ENCODE data around the gene CDC42BPB. TPM values are rescaled to one million over a fixed set of nuclear protein-coding genes. Genes with fewer than 3 reads are reported as not detected.

Gene CDC42BPB
- total and polyA plus RNA-seq, 2 experiments from 2014 or later = 13.0 to 106 TPM

DNA sequence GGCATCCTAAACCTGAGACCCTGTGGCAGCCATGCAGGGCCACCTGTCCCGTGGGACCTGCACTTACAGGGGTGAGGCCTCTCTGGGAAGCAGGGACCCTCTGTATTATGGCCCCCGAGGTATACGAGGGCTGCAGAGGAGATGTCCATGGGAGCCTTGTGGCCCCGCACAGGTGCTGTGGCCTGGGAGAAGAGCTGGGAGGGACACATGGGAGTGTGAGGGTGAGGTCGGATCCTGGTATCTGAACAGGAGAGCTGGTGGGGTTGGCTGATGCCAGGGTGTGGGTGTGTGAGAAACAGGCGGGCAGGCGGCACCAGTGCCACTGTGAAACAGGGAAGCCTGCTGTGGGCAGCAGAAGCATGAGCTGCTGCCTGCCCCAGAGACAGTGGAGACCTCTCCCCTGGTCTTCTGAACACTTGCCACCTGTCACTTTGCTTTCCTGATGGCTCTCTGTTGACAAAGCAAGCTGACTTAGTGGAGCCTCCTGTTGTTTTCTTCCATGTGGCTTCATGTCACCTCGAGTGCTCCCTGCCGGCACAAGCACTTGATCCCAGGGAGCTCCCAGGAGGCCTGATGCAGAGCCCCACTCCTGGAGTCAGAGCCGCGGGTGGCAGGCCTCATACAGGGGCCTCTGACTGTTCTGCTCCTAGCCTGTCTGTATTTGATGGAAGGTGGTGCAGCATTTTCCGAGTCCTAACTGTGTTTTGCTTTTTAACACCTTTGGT is 154.7 kb downstream of the CDC42BPB start:
- H4K20me1 ChIP-seq (ENCODE audit: insufficient read depth) = no peaks in the 10 kb centered on the region
- no peaks in the 10 kb centered on the region for H3K4me1 ChIP-seq (ENCODE audit: insufficient read depth)
- TF ChIP-seq EZH2 (IDR thresholded peaks at IDR 0.05; ENCODE audit: insufficient read depth, poor library complexity, severe bottlenecking) (no peak), EZH2phosphoT487 (IDR thresholded peaks at IDR 0.05; ENCODE audit: insufficient read depth, low read depth) (no peak)
- no peaks in the 10 kb centered on the region for H3K36me3 ChIP-seq (ENCODE audit: low read depth)
- H3F3A ChIP-seq (ENCODE audit: insufficient read depth) = no peaks in the 10 kb centered on the region
- no peaks in the 10 kb centered on the region for H3K79me2 ChIP-seq (ENCODE audit: insufficient read depth)
- WGBS, 2 experiments (ENCODE audit: low coverage in 1 of 2, low lambda C conversion rate in 2 of 2, missing lambda C conversion rate in 2 of 2) = 97% methylated on average over 12 of the region's 12 CpGs
- no peak overlapping the region for H3K4me2 ChIP-seq (ENCODE audit: unreplicated experiment)
- no peak overlapping the region for H3K9ac ChIP-seq
- no peak overlapping the region for H3K27ac ChIP-seq
- in situ Hi-C loops (cut with MboI) = no loop called here
- no peak overlapping the region for H3K4me3 ChIP-seq
- H3K27me3 ChIP-seq (replicated peaks; ENCODE audit: insufficient read depth) = no peaks in the 10 kb centered on the region
- no peaks in the 10 kb centered on the region for H3K9me2 ChIP-seq (ENCODE audit: insufficient read depth)
- no peaks in the 10 kb centered on the region for H3K9me3 ChIP-seq (ENCODE audit: low read depth)
- DNase-seq = no peak
- H2AFZ ChIP-seq = no peak overlapping the region

DNA sequence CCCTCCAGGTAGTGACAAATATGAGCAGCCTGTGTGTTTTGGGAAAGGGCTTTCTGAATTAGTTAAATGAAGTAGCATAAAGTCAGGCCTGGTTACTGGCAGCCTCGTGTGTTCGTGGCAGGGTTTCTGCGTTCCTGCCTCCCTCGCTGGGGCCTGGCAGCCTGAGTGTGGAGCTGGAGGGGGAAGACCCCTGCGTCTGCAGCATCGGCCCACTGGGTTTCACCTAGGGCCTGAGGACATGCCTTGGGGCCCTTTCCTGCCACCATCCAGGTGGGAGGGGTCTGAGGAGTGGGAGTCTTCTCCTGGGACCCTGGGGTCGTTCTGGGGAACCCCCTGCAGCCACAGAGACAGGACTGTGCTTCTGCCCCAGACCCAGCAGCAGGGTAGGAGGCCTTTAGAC is 155.3 kb downstream of the CDC42BPB start:
- H3K27ac ChIP-seq = no peak overlapping the region
- no peak for TF ChIP-seq EZH2phosphoT487 (IDR thresholded peaks at IDR 0.05; ENCODE audit: insufficient read depth, low read depth)
- H4K20me1 ChIP-seq (ENCODE audit: insufficient read depth) = no peaks in the 10 kb centered on the region
- H2AFZ ChIP-seq = no peak overlapping the region
- H3K4me1 ChIP-seq (ENCODE audit: insufficient read depth) = no peaks in the 10 kb centered on the region
- no peaks in the 10 kb centered on the region for H3K36me3 ChIP-seq (ENCODE audit: low read depth)
- H3K9ac ChIP-seq = no peak overlapping the region
- H3K79me2 ChIP-seq (ENCODE audit: insufficient read depth) = no peaks in the 10 kb centered on the region
- no peak for DNase-seq
- no peaks in the 10 kb centered on the region for H3K27me3 ChIP-seq (replicated peaks; ENCODE audit: insufficient read depth)
- H3K9me3 ChIP-seq (ENCODE audit: low read depth) = no peaks in the 10 kb centered on the region
- WGBS, 2 experiments (ENCODE audit: low coverage in 1 of 2, low lambda C conversion rate in 2 of 2, missing lambda C conversion rate in 2 of 2) = 91 to 95% methylated on average over 7 of the region's 7 CpGs
- no peak overlapping the region for H3K4me2 ChIP-seq (ENCODE audit: unreplicated experiment)
- H3K9me2 ChIP-seq (ENCODE audit: insufficient read depth) = no peaks in the 10 kb centered on the region
- H3F3A ChIP-seq (ENCODE audit: insufficient read depth) = no peaks in the 10 kb centered on the region
- in situ Hi-C loops (cut with MboI) = no loop called here
- H3K4me3 ChIP-seq = no peak overlapping the region

DNA sequence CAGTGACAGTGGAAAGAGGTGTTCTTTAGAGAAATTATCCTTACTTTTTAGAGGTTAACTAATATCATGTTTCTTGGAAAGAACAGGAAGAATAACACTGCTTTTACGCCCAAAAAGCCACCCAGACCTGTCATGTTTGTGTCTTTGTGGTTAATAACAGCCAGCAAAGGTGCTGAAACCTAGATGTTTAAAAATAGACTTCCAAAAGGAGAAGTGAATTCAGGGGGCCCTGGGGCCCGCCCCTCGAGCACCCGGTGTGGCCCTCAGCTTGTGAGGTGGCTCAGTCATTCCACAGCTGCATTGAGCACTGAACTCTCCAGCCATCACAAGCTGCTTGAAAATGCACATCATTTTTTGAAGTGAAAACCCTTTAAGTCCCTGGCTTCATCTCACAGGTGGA is 155.7 kb downstream of the CDC42BPB start:
- Histone ChIP-seq H4K20me1 (ENCODE audit: insufficient read depth) (no peaks in the 10 kb centered on the region), H3K9me2 (ENCODE audit: insufficient read depth) (no peaks in the 10 kb centered on the region), H3K36me3 (ENCODE audit: low read depth) (no peaks in the 10 kb centered on the region), H2AFZ (no peak overlapping the region), H3K4me1 (ENCODE audit: insufficient read depth) (no peaks in the 10 kb centered on the region), H3F3A (ENCODE audit: insufficient read depth) (no peaks in the 10 kb centered on the region), H3K27ac (no peak overlapping the region), H3K4me3 (no peak overlapping the region), H3K4me2 (ENCODE audit: unreplicated experiment) (no peak overlapping the region), H3K9me3 (ENCODE audit: low read depth) (no peaks in the 10 kb centered on the region), H3K9ac (no peak overlapping the region), H3K27me3 (replicated peaks; ENCODE audit: insufficient read depth) (no peaks in the 10 kb centered on the region), H3K79me2 (ENCODE audit: insufficient read depth) (no peaks in the 10 kb centered on the region)
- in situ Hi-C loops (cut with MboI) = no loop called here
- DNase-seq = no peak
- TF ChIP-seq EZH2phosphoT487 (IDR thresholded peaks at IDR 0.05; ENCODE audit: insufficient read depth, low read depth) = no peak
- TF ChIP-seq EZH2 (IDR thresholded peaks at IDR 0.05; ENCODE audit: insufficient read depth, poor library complexity, severe bottlenecking) = no peak
- 93 to 95% methylated on average over 4 of the region's 4 CpGs for WGBS, 2 experiments (ENCODE audit: low coverage in 1 of 2, low lambda C conversion rate in 2 of 2, missing lambda C conversion rate in 2 of 2)

DNA sequence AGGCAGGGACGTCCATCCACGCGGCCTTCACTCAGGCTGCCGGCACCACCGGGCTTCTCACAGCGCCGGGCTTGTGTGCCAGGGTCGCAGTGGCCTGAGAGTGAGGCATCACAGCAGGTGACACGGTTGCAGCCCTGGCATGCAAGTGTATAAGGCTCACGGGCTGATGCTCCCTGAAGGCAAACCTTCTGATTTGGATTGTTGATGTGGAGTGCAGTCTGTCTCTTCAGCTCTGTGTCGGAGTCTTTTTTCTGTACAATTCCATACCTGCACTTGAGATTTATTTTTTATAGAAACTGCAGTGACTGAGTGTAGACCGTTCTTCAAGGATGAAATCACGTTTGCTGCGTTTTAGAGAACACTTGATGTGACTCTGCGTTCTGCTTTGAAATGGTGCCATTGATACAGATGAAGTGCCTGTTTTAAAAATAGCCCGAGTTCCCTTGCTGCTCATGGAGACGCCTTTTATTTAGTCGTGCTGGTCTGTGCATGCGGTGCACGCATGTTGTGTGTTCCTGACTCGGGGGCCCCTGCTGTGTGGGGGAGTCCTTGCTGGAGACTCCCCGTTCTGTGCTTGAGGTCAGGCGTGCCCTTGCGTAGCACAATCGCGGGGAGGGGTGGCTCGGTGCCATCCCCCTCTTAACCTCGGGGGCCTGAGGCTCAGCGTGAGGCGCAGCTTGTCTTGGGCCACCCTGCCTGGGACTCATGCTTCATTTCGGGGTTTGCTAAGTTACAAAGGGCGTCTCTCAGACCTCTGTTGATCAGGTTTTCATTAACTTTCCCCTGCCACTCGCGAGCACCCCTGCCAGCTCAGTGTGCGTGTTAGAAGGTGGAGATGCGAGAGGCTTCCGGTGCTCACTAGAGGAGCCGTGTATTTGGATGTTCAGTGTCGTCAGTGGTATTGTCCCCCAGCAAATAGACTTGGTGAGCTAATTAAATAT is 156.4 kb downstream of the CDC42BPB start:
- TF ChIP-seq EZH2 (IDR thresholded peaks at IDR 0.05; ENCODE audit: insufficient read depth, poor library complexity, severe bottlenecking) = no peak
- no peak for TF ChIP-seq EZH2phosphoT487 (IDR thresholded peaks at IDR 0.05; ENCODE audit: insufficient read depth, low read depth)
- DNase-seq = no peak
- H3F3A ChIP-seq (ENCODE audit: insufficient read depth) = no peaks in the 10 kb centered on the region
- no peaks in the 10 kb centered on the region for H4K20me1 ChIP-seq (ENCODE audit: insufficient read depth)
- no peaks in the 10 kb centered on the region for H3K4me1 ChIP-seq (ENCODE audit: insufficient read depth)
- no peak overlapping the region for H3K9ac ChIP-seq
- H3K36me3 ChIP-seq (ENCODE audit: low read depth) = no peaks in the 10 kb centered on the region
- H3K27ac ChIP-seq = no peak overlapping the region
- no peak overlapping the region for H3K4me2 ChIP-seq (ENCODE audit: unreplicated experiment)
- no peaks in the 10 kb centered on the region for H3K27me3 ChIP-seq (replicated peaks; ENCODE audit: insufficient read depth)
- H2AFZ ChIP-seq = no peak overlapping the region
- H3K9me3 ChIP-seq (ENCODE audit: low read depth) = no peaks in the 10 kb centered on the region
- H3K79me2 ChIP-seq (ENCODE audit: insufficient read depth) = no peaks in the 10 kb centered on the region
- WGBS, 2 experiments (ENCODE audit: low coverage in 1 of 2, low lambda C conversion rate in 2 of 2, missing lambda C conversion rate in 2 of 2) = 88 to 89% methylated on average over 38 to 39 of the region's 39 CpGs
- H3K9me2 ChIP-seq (ENCODE audit: insufficient read depth) = no peaks in the 10 kb centered on the region
- in situ Hi-C loops (cut with MboI) = no loop called here
- H3K4me3 ChIP-seq = no peak overlapping the region

Data from GM23248 (cell line).